ENCODE data around the gene ARL13A.

- TF ChIP-seq CTCF (IDR thresholded peaks at IDR 0.05; ENCODE audit: insufficient read depth, low read depth, low read length) (no peak), EZH2 (IDR thresholded peaks at IDR 0.05; ENCODE audit: insufficient read depth, low read length) (no peak)
Observed at GRCh38 chrX:100931218-100931924, 38.1 kb upstream of the ARL13A start.
